ENCODE measurements around the gene ADI1. TPM values are rescaled to one million over a fixed set of nuclear protein-coding genes. Genes with fewer than 3 reads are reported as not detected.

The ADI1 gene
- total and polyA plus RNA-seq, 2 of the 8 experiments (the other 6 are each of a cell fraction or from before 2014, with no cell fraction given), result 12.2 to 40.2 TPM

GRCh38 chr2:3523551-3524041 is 4.3 kb upstream of the ADI1 start (continued):
- TF ChIP-seq RNF2 (IDR thresholded peaks at IDR 0.05; ENCODE audit: borderline replicate concordance, low read depth, low read length, missing control alignments, poor library complexity, severe bottlenecking) (no peak), FOSL1 (IDR thresholded peaks at IDR 0.05; ENCODE audit: insufficient read depth, low read depth, low read length) (no peak), ZNF274 (IDR thresholded peaks at IDR 0.05; ENCODE audit: borderline replicate concordance, extremely low read depth, low read length) (no peak)

All from H1 (cell line).